NCI-H1092 treated with DMSO at 0.1 percent for 48 hours (cell line): ENCODE measurements around the gene LCN2.
A peak's percentile ranks its signal among the peaks of the same experiment; 100 is the strongest.

Experiments used
- DNase-seq: peaks from one replicate; lab custom pipeline; 2025; lab: John Stamatoyannopoulos, UW

The LCN2 gene

GRCh38 chr9:128115187-128116103, 33.8 kb upstream of the LCN2 start:
- DNase-seq: no peak

GRCh38 chr9:128116104-128117083, 32.9 kb upstream of the LCN2 start:
- no peak for DNase-seq

GRCh38 chr9:128117613-128118471, 31.4 kb upstream of the LCN2 start:
- DNase-seq: peak; percentile 87

GRCh38 chr9:128118472-128118857, 30.8 kb upstream of the LCN2 start:
- no peak for DNase-seq

GRCh38 chr9:128118971-128119665, 30.1 kb upstream of the LCN2 start:
- no peak for DNase-seq

- DNase-seq: no peak
Measured at GRCh38 chr9:128120061-128120740, 29.1 kb upstream of the LCN2 start.

- no peak for DNase-seq
Measured at GRCh38 chr9:128120741-128121465, 28.4 kb upstream of the LCN2 start.

GRCh38 chr9:128121466-128121810, 27.8 kb upstream of the LCN2 start:
- no peak for DNase-seq

- no peak for DNase-seq
Measured at GRCh38 chr9:128121924-128122808, 27.1 kb upstream of the LCN2 start.

- DNase-seq: no peak
Measured at GRCh38 chr9:128122809-128123175, 26.5 kb upstream of the LCN2 start.

- no peak for DNase-seq
Measured at GRCh38 chr9:128123451-128124080, 25.7 kb upstream of the LCN2 start.

- DNase-seq: no peak
Measured at GRCh38 chr9:128124451-128124850, 24.8 kb upstream of the LCN2 start.

GRCh38 chr9:128124873-128125579, 24.2 kb upstream of the LCN2 start:
- DNase-seq: peak; percentile 13

GRCh38 chr9:128125580-128126354, 23.5 kb upstream of the LCN2 start:
- no peak for DNase-seq

- DNase-seq: peak; percentile 84
Measured at GRCh38 chr9:128127568-128127989, 21.7 kb upstream of the LCN2 start, which contains the start of gene PTGES2. TSS of gene PTGES2 (minus strand) at chr9:128127729. CDS start at chr9:128127717, 12 bp downstream.

- DNase-seq: peak; percentile 90
Measured at GRCh38 chr9:128127990-128128835, 21.0 kb upstream of the LCN2 start.
